GM10266 (cell line): ENCODE results near the gene MUSTN1.

ENCODE experiments used
- DNase-seq: peaks from one replicate; pipeline ENCODE4 v3.0.0; 2012; ENCODE audit errors: extremely low spot score
- CTCF ChIP-seq: IDR thresholded peaks from 2 replicates; pipeline ENCODE4 v1.5.1; 2012; ENCODE audit warnings: mild to moderate bottlenecking, low read depth; ENCODE audit not compliant: control insufficient read depth, insufficient read depth; ENCODE audit errors: missing control alignments

MUSTN1 gene

GRCh38 chr3:52866427-52866826 is 31.6 kb upstream of the MUSTN1 start:
- no peak for TF ChIP-seq CTCF
- DNase-seq = no peak

GRCh38 chr3:52865994-52866393 is 31.2 kb upstream of the MUSTN1 start:
- no peak for DNase-seq
- TF ChIP-seq CTCF = no peak

- TF ChIP-seq CTCF = no peak
- no peak for DNase-seq
Observed at GRCh38 chr3:52860424-52860768, 25.6 kb upstream of the MUSTN1 start.

- TF ChIP-seq CTCF = no peak
- no peak for DNase-seq
Observed at GRCh38 chr3:52859686-52860423, 25.0 kb upstream of the MUSTN1 start.

GRCh38 chr3:52857864-52858263 is 23.0 kb upstream of the MUSTN1 start:
- no peak for DNase-seq
- no peak for TF ChIP-seq CTCF

- no peak for DNase-seq
- no peak for TF ChIP-seq CTCF
Observed at GRCh38 chr3:52857133-52857532, 22.3 kb upstream of the MUSTN1 start.

- no peak for DNase-seq
- no peak for TF ChIP-seq CTCF
Observed at GRCh38 chr3:52856666-52857065, 21.8 kb upstream of the MUSTN1 start.
